PFSK-1 (cell line): ENCODE measurements around the gene RAB9A.

ENCODE experiments used
- FOXP2 ChIP-seq: optimal IDR thresholded peaks from 2 replicates; pipeline ENCODE3; 2011; ENCODE audit warnings: borderline replicate concordance, control low read depth, inconsistent platforms; ENCODE audit not compliant: insufficient read depth; ENCODE audit errors: extremely low read length, extremely low read depth
- POLR2AphosphoS5 ChIP-seq: IDR thresholded peaks from 2 replicates; pipeline ENCODE4 v1.6.1; 2012; ENCODE audit warnings: low read depth, mild to moderate bottlenecking, control low read depth, low read length, moderate library complexity
- SIN3A ChIP-seq: IDR thresholded peaks from 2 replicates; pipeline ENCODE4 v1.6.1; 2012; ENCODE audit warnings: mild to moderate bottlenecking, low read length, moderate library complexity, borderline replicate concordance; ENCODE audit not compliant: insufficient read depth
- TAF1 ChIP-seq: IDR thresholded peaks from 2 replicates; pipeline ENCODE4 v1.6.1; 2012; ENCODE audit warnings: low read length, control low read depth, borderline replicate concordance; ENCODE audit not compliant: insufficient read depth
- TF ChIP-seq, protein P1 (sequence below), 2 experiments: IDR thresholded peaks; 2 replicates each; pipeline versions ENCODE4 v1.6.1 to v1.8.0; 2011 to 2012; ENCODE audit warnings: low read depth in 2 of 2, low read length in 2 of 2, control low read depth in 1 of 2, inconsistent platforms in 1 of 2, mild to moderate bottlenecking in 1 of 2, moderate library complexity in 1 of 2; ENCODE audit not compliant: insufficient read depth in 1 of 2

RAB9A gene

DNA sequence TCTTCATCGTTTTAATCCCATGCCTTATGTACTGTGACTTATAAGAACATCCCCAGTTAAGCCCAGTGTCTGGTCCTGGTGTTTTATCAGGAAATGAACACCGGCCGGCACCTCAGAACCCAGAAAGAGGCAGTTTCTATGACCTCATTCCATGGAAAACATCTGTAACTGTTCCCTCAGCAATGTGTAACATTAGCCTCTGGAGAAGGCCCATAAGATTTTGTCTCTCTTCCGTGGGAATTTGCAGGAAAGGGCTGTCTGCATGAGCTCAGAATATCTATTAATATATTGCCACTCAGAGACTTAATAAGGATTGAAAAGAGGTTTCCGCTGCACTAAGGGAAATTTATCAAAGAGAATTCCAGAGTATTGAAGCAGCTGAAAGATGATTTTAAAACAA lies 39.1 kb upstream of the RAB9A start:
- TF ChIP-seq TAF1 (no peak), SIN3A (no peak), POLR2AphosphoS5 (no peak), FOXP2 (no peak)

DNA sequence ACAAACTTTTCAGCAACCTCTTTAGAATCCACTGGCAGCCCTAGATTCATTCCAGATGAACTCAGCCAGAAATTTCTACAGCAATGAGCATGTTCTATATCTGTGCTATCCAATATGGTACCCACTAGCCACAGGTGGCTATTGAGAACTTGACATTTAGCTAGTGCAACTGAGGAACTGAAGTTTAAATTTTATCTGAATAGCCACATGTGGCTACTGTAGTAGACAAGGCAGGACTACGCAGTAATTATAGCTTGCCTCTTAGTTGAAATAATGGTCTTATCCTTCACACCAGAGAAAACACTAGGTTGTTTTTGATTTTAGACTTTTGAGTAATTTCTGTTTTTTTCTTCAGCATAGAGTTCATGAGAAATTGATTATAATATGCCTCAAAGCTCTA lies 38.6 kb upstream of the RAB9A start:
- TF ChIP-seq, protein P1, sequence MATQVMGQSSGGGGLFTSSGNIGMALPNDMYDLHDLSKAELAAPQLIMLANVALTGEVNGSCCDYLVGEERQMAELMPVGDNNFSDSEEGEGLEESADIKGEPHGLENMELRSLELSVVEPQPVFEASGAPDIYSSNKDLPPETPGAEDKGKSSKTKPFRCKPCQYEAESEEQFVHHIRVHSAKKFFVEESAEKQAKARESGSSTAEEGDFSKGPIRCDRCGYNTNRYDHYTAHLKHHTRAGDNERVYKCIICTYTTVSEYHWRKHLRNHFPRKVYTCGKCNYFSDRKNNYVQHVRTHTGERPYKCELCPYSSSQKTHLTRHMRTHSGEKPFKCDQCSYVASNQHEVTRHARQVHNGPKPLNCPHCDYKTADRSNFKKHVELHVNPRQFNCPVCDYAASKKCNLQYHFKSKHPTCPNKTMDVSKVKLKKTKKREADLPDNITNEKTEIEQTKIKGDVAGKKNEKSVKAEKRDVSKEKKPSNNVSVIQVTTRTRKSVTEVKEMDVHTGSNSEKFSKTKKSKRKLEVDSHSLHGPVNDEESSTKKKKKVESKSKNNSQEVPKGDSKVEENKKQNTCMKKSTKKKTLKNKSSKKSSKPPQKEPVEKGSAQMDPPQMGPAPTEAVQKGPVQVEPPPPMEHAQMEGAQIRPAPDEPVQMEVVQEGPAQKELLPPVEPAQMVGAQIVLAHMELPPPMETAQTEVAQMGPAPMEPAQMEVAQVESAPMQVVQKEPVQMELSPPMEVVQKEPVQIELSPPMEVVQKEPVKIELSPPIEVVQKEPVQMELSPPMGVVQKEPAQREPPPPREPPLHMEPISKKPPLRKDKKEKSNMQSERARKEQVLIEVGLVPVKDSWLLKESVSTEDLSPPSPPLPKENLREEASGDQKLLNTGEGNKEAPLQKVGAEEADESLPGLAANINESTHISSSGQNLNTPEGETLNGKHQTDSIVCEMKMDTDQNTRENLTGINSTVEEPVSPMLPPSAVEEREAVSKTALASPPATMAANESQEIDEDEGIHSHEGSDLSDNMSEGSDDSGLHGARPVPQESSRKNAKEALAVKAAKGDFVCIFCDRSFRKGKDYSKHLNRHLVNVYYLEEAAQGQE (IDR thresholded peaks at IDR 0.05; ENCODE audit: insufficient read depth in 1 of 2, low read depth in 2 of 2, low read length in 2 of 2) = no peak
- TF ChIP-seq TAF1 (no peak), SIN3A (no peak), FOXP2 (no peak), POLR2AphosphoS5 (no peak)

DNA sequence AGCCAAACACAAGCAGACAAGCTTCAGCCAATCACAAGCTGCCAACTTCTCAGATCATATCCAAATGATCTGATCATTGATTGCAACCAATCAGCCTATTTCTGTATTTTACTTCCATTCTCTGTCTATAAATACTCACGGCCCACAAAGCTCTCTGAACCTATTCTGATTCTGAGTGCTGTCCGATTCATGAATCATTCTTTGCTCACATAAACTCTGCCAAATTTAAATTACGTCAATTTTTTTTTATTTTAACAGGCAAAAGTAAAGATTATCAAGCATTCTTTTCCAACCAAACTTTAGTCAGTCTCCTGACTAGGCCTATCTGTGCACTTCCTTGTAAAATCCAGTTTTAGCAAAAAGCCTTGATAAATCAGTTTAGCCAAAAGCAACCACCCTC lies 37.8 kb upstream of the RAB9A start:
- TF ChIP-seq POLR2AphosphoS5 = no peak
- no peak for TF ChIP-seq TAF1
- TF ChIP-seq SIN3A = no peak
- no peak for TF ChIP-seq FOXP2
- TF ChIP-seq, protein P1 (IDR thresholded peaks at IDR 0.05; ENCODE audit: insufficient read depth in 1 of 2, low read depth in 2 of 2, low read length in 2 of 2) = no peak

DNA sequence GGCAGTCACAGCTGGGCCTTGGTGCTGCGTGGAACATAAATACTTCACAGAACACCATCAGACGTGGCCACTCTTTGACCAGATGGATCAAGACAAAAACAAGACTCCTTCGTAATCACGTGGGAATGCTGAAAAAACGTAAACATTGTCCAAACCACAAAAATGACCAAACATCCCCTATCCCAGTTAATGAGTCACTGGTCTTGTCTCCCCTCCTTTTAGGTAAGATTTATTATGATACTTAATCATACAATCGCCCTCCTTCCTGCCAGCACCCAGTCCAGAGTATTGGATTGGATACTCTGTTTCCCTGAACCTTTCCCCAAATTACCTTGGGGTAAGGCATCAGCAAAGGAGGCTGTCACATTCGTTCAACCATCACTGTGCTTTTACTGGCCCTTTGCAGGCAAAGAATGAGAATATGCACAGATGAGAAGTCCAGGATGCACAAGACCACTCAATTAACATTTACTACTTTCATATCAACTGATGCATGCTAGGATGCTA lies 36.6 kb upstream of the RAB9A start:
- TF ChIP-seq SIN3A (peak; percentile 30; the same call in 1 of the 2 replicates), POLR2AphosphoS5 (no peak), FOXP2 (no peak), TAF1 (0 out of 2 replicates have a peak, but pooled peaks have one; percentile 6)
- TF ChIP-seq, protein P1 (IDR thresholded peaks at IDR 0.05; ENCODE audit: insufficient read depth in 1 of 2, low read depth in 2 of 2, low read length in 2 of 2) = no peak

DNA sequence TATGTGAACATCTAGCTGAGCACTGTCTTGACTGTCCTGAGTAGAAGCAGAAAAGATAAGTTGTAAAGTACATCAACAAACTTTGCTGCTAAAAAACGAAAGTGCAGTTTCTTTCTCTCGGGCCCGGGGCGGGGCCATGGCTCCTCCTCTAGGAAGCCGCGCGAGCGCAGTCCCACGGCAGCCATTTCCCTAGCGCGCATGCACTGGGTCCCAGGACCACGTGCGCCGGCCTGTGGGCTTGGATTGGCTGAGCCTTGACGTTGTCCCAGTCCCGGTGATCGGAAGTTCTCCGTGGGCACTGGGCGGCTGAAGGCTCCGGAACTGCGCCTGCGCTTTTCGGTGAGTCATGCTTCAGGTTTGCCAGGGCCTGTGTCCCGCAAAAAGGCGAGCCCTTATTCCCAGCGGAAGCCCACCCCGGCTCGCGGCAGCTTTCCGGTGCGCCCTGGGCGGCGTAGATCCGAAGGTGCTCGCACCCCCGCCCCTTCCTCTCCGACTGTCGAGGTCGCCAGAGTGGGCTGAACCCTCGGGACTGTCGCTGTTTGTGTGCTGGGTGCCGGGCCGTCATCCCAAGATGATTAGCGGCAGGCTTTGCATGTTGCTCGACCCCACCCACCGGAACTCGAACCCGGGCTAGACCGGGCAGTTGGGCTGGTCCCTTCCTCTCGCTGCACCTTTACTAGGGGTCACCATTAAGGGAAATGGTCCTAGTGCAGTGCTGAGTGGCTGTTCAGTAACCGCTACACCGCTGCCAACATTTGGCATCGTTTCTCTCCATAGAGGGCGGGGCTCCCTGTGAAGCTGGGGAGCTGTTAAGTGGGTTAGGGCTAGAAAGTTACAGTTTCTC lies 35.9 kb upstream of the RAB9A start, which contains the start of gene TCEANC:
TCEANC (plus strand) TSS at position 292 of the 844 bp plus-strand sequence. CDS start 9,368 bp downstream, outside the sequence.
- TF ChIP-seq POLR2AphosphoS5 (peak; percentile 64; the same call in 1 of the 2 replicates), FOXP2 (no peak), SIN3A (peak; percentile 14; the same call in 1 of the 2 replicates)
